Measurements from ENCODE around the gene AFAP1. TPM values are rescaled to one million over a fixed set of nuclear protein-coding genes. Genes with fewer than 3 reads are reported as not detected.

AFAP1 gene
- polyA plus RNA-seq, 2 donors, result 2.0 to 4.0 TPM

DNA sequence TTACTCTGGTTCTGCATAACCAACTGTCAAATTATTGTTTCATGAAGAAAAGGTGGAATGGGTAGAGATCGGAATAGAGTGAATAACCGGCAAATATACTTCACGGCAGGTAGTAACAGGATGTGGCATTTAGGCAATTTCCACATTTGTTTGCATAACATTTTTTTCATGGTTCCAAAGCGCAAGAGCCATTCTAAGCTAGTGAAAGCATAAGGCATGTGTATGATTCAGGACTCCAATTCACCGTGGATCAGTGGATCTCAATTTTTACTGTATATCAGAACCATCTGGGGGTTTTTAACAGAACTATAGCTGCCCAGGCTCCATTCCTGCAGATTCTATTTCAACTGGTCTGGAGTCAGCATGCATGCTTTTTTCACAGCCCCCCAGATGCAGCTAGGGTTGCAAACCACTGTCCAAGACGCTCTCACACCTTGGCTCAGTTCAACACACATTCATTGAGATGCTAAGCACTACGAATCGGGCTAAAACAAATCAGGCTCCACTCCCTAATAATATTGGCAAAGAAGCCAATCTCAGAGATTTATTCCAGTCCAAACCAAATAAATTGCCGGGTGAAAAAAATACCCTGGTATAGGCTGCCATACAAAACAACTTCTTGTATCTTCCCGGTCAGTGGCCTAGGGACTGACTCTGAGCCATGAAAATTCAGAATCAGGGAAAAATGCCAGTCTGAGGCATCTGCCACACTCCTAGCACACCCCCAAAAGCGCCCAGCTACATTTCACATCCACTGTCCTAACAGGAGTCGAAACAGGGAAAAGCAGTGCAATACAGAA is 30.0 kb downstream of the AFAP1 start:
- Histone ChIP-seq H3K4me1 (ENCODE audit: control insufficient read depth in 2 of 2, insufficient read depth in 2 of 2, low read length in 1 of 2) (peaks cover 7 to 13% of the 10 kb centered on the region in 2 donors), H3K36me3 (ENCODE audit: control insufficient read depth in 2 of 2, insufficient read depth in 2 of 2, low read length in 1 of 2) (no peaks in the 10 kb centered on the region), H3K4me3 (ENCODE audit: low read depth in 1 of 2, low read length in 2 of 2) (no peak overlapping the region), H3K27me3 (ENCODE audit: control insufficient read depth in 1 of 2, insufficient read depth in 2 of 2, low read length in 2 of 2) (no peaks in the 10 kb centered on the region), H3K9me3 (ENCODE audit: control insufficient read depth in 2 of 2, insufficient read depth in 1 of 2, low read depth in 1 of 2, low read length in 1 of 2) (no peaks in the 10 kb centered on the region), H3K27ac (ENCODE audit: low read depth in 2 of 2, low read length in 1 of 2) (peak overlapping the region; percentile 78 to 80)
- WGBS, 2 donors, result 58 to 63% methylated on average over 12 of the region's 12 CpGs

GRCh38 chr4:7908668-7909067 is 31.0 kb downstream of the AFAP1 start:
- Histone ChIP-seq H3K27ac (ENCODE audit: low read depth in 2 of 2, low read length in 1 of 2) (no peak overlapping the region), H3K9me3 (ENCODE audit: control insufficient read depth in 2 of 2, insufficient read depth in 1 of 2, low read depth in 1 of 2, low read length in 1 of 2) (no peaks in the 10 kb centered on the region), H3K4me3 (ENCODE audit: low read depth in 1 of 2, low read length in 2 of 2) (no peak overlapping the region), H3K4me1 (ENCODE audit: control insufficient read depth in 2 of 2, insufficient read depth in 2 of 2, low read length in 1 of 2) (peaks cover 7 to 13% of the 10 kb centered on the region in 2 donors), H3K36me3 (ENCODE audit: control insufficient read depth in 2 of 2, insufficient read depth in 2 of 2, low read length in 1 of 2) (no peaks in the 10 kb centered on the region), H3K27me3 (ENCODE audit: control insufficient read depth in 1 of 2, insufficient read depth in 2 of 2, low read length in 2 of 2) (no peaks in the 10 kb centered on the region)
- WGBS, 2 donors, result 47 to 58% methylated on average over 4 of the region's 4 CpGs

DNA sequence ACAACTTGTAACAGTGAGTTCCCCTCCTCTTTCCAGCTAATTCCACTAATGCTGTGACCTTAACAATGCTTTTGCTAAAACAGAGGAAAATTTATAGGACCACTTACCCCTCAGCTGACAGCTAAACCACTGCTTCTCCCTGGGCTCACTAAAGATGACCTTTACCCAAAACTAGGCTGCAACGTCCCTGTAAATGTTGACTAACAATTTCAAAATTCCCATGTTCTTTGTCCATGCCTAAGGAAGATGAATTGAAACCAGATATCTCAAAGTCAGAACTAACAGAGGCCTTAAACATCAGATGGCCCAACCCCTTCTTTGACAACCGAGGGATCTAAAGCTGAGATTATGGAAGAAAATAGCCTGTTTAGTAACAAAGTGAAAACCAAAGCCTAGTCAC is 32.5 kb downstream of the AFAP1 start:
- 75 to 82% methylated on average over 2 of the region's 2 CpGs for WGBS, 2 donors
- no peak overlapping the region for H3K27ac ChIP-seq (ENCODE audit: low read depth in 2 of 2, low read length in 1 of 2)
- no peaks in the 10 kb centered on the region for H3K9me3 ChIP-seq (ENCODE audit: control insufficient read depth in 2 of 2, insufficient read depth in 1 of 2, low read depth in 1 of 2, low read length in 1 of 2)
- H3K4me3 ChIP-seq (ENCODE audit: low read depth in 1 of 2, low read length in 2 of 2), result no peak overlapping the region
- H3K4me1 ChIP-seq (ENCODE audit: control insufficient read depth in 2 of 2, insufficient read depth in 2 of 2, low read length in 1 of 2), result peaks cover 7 to 13% of the 10 kb centered on the region in 2 donors
- H3K36me3 ChIP-seq (ENCODE audit: control insufficient read depth in 2 of 2, insufficient read depth in 2 of 2, low read length in 1 of 2), result no peaks in the 10 kb centered on the region
- H3K27me3 ChIP-seq (ENCODE audit: control insufficient read depth in 1 of 2, insufficient read depth in 2 of 2, low read length in 2 of 2), result no peaks in the 10 kb centered on the region

GRCh38 chr4:7906171-7906701 is 33.4 kb downstream of the AFAP1 start:
- peak overlapping the region in 1 of 2 donors; percentile 47 for H3K27ac ChIP-seq (ENCODE audit: low read depth in 2 of 2, low read length in 1 of 2)
- H3K27me3 ChIP-seq (ENCODE audit: control insufficient read depth in 1 of 2, insufficient read depth in 2 of 2, low read length in 2 of 2), result no peaks in the 10 kb centered on the region
- no peak overlapping the region for H3K4me3 ChIP-seq (ENCODE audit: low read depth in 1 of 2, low read length in 2 of 2)
- no peaks in the 10 kb centered on the region for H3K36me3 ChIP-seq (ENCODE audit: control insufficient read depth in 2 of 2, insufficient read depth in 2 of 2, low read length in 1 of 2)
- 59 to 70% methylated on average over 10 of the region's 10 CpGs for WGBS, 2 donors
- no peaks in the 10 kb centered on the region for H3K9me3 ChIP-seq (ENCODE audit: control insufficient read depth in 2 of 2, insufficient read depth in 1 of 2, low read depth in 1 of 2, low read length in 1 of 2)
- peaks cover 9 to 13% of the 10 kb centered on the region in 2 donors for H3K4me1 ChIP-seq (ENCODE audit: control insufficient read depth in 2 of 2, insufficient read depth in 2 of 2, low read length in 1 of 2)

GRCh38 chr4:7904952-7905915 is 34.4 kb downstream of the AFAP1 start:
- 49 to 65% methylated on average over 10 of the region's 10 CpGs for WGBS, 2 donors
- Histone ChIP-seq H3K27me3 (ENCODE audit: control insufficient read depth in 1 of 2, insufficient read depth in 2 of 2, low read length in 2 of 2) (no peaks in the 10 kb centered on the region), H3K4me3 (ENCODE audit: low read depth in 1 of 2, low read length in 2 of 2) (no peak overlapping the region), H3K9me3 (ENCODE audit: control insufficient read depth in 2 of 2, insufficient read depth in 1 of 2, low read depth in 1 of 2, low read length in 1 of 2) (no peaks in the 10 kb centered on the region), H3K4me1 (ENCODE audit: control insufficient read depth in 2 of 2, insufficient read depth in 2 of 2, low read length in 1 of 2) (peaks cover 4 to 5% of the 10 kb centered on the region in 2 donors), H3K36me3 (ENCODE audit: control insufficient read depth in 2 of 2, insufficient read depth in 2 of 2, low read length in 1 of 2) (no peaks in the 10 kb centered on the region), H3K27ac (ENCODE audit: low read depth in 2 of 2, low read length in 1 of 2) (peak overlapping the region; percentile 47 to 77)

GRCh38 chr4:7903791-7904516 is 35.7 kb downstream of the AFAP1 start:
- no peak overlapping the region for H3K4me3 ChIP-seq (ENCODE audit: low read depth in 1 of 2, low read length in 2 of 2)
- H3K27me3 ChIP-seq (ENCODE audit: control insufficient read depth in 1 of 2, insufficient read depth in 2 of 2, low read length in 2 of 2), result no peaks in the 10 kb centered on the region
- peak overlapping the region in 1 of 2 donors; percentile 22 for H3K27ac ChIP-seq (ENCODE audit: low read depth in 2 of 2, low read length in 1 of 2)
- 63 to 67% methylated on average over 14 of the region's 14 CpGs for WGBS, 2 donors
- no peaks in the 10 kb centered on the region for H3K36me3 ChIP-seq (ENCODE audit: control insufficient read depth in 2 of 2, insufficient read depth in 2 of 2, low read length in 1 of 2)
- H3K4me1 ChIP-seq (ENCODE audit: control insufficient read depth in 2 of 2, insufficient read depth in 2 of 2, low read length in 1 of 2), result peaks cover 0 to 2% of the 10 kb centered on the region in 2 donors
- H3K9me3 ChIP-seq (ENCODE audit: control insufficient read depth in 2 of 2, insufficient read depth in 1 of 2, low read depth in 1 of 2, low read length in 1 of 2), result no peaks in the 10 kb centered on the region

- WGBS, 2 donors, result 77 to 87% methylated on average over 2 of the region's 2 CpGs
- Histone ChIP-seq H3K27me3 (ENCODE audit: control insufficient read depth in 1 of 2, insufficient read depth in 2 of 2, low read length in 2 of 2) (no peaks in the 10 kb centered on the region), H3K4me3 (ENCODE audit: low read depth in 1 of 2, low read length in 2 of 2) (no peak overlapping the region), H3K36me3 (ENCODE audit: control insufficient read depth in 2 of 2, insufficient read depth in 2 of 2, low read length in 1 of 2) (no peaks in the 10 kb centered on the region), H3K4me1 (ENCODE audit: control insufficient read depth in 2 of 2, insufficient read depth in 2 of 2, low read length in 1 of 2) (peaks cover 0 to 2% of the 10 kb centered on the region in 2 donors), H3K9me3 (ENCODE audit: control insufficient read depth in 2 of 2, insufficient read depth in 1 of 2, low read depth in 1 of 2, low read length in 1 of 2) (no peaks in the 10 kb centered on the region), H3K27ac (ENCODE audit: low read depth in 2 of 2, low read length in 1 of 2) (peak overlapping the region in 1 of 2 donors; percentile 36)
These were observed 36.8 kb downstream of the AFAP1 start for GRCh38 chr4:7902826-7903225.

DNA sequence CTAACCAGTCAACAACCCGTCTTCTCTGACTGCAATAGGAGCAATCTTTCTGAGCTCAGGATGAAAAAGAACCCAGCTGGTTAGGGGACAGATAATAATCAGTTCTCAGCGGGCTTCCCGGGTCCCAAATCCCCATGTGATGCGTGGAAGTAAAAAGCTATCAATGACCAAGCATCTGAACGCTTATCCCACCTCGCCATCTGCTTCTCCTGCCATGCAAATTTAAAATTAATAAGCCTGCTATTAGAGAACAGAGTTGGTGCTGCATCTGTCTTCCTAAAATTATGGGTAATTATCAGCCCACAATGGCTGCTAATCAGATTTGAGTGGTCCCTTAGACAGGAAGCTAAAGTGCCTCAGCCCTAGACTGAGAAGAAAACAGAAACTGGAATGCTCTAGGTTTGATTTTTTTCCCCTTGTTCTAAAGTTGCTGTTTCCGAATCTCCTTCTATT is 37.5 kb downstream of the AFAP1 start:
- Histone ChIP-seq H3K36me3 (ENCODE audit: control insufficient read depth in 2 of 2, insufficient read depth in 2 of 2, low read length in 1 of 2) (no peaks in the 10 kb centered on the region), H3K27me3 (ENCODE audit: control insufficient read depth in 1 of 2, insufficient read depth in 2 of 2, low read length in 2 of 2) (no peaks in the 10 kb centered on the region), H3K27ac (ENCODE audit: low read depth in 2 of 2, low read length in 1 of 2) (peak overlapping the region; percentile 17 to 37), H3K9me3 (ENCODE audit: control insufficient read depth in 2 of 2, insufficient read depth in 1 of 2, low read depth in 1 of 2, low read length in 1 of 2) (no peaks in the 10 kb centered on the region), H3K4me3 (ENCODE audit: low read depth in 1 of 2, low read length in 2 of 2) (no peak overlapping the region), H3K4me1 (ENCODE audit: control insufficient read depth in 2 of 2, insufficient read depth in 2 of 2, low read length in 1 of 2) (peaks cover 0 to 2% of the 10 kb centered on the region in 2 donors)
- WGBS, 2 donors, result 77 to 80% methylated on average over 7 of the region's 7 CpGs
